Endothelial cell of umbilical vein (primary cell): Measurements from ENCODE around the gene CDC5L. TPM values are rescaled to one million over a fixed set of nuclear protein-coding genes. Genes with fewer than 3 reads are reported as not detected.

ENCODE experiments used
- BruUV-seq: library from RNA; stranded (reverse); fragments of 400-500 nt; replicated peaks from 2 replicates; lab custom pipeline; 2021; lab: Mats Ljungman, UMichigan
- CTCF ChIA-PET: fragments of 300-600, 350-600 bp; sonication (Branson Sonifier 250); formaldehyde crosslinking; loops from one replicate; lab custom pipeline; 2021; ENCODE audit warnings: antibody characterized with exemption, inconsistent platforms; lab: Charles Lee
- POLR2A ChIA-PET: fragments of 300-600, 350-600 bp; sonication (Branson Sonifier 250); formaldehyde crosslinking; loops from one replicate; lab custom pipeline; 2021; ENCODE audit warnings: antibody characterized with exemption, inconsistent platforms; lab: Charles Lee
- DNase-seq: peaks from one replicate; pipeline ENCODE4 v3.0.0-alpha.2; 2011; ENCODE audit warnings: low read depth, low spot score
- FAIRE-seq: peaks from 2 replicates; lab custom pipeline; 2011; peaks lifted over from hg19 to GRCh38; lab: Jason Lieb, UNC
- H2AFZ ChIP-seq: 2 replicates; pipeline ENCODE4 v1.6.0; 2012; ENCODE audit warnings: low read depth, low read length, control low read depth, inconsistent platforms
- H3K27ac ChIP-seq: 2 replicates; pipeline ENCODE4 v1.5.1; 2011; ENCODE audit warnings: low read depth, mild to moderate bottlenecking, control low read depth, low read length, moderate library complexity; ENCODE audit not compliant: insufficient read depth
- H3K27me3 ChIP-seq, 2 experiments: 2 replicates each; pipeline versions ENCODE4 v1.6.0 to v1.6.1; 2011; ENCODE audit warnings: low read length in 2 of 2, mixed read lengths in 1 of 2; ENCODE audit not compliant: control insufficient read depth in 2 of 2, insufficient read depth in 2 of 2
- H3K36me3 ChIP-seq, 2 experiments: 2 replicates in 1 of 2; 3 replicates in 1 of 2; pipeline ENCODE4 v1.5.1; 2011; ENCODE audit warnings: low read length in 2 of 2, mild to moderate bottlenecking in 1 of 2, moderate library complexity in 1 of 2; ENCODE audit not compliant: control insufficient read depth in 2 of 2, insufficient read depth in 2 of 2; ENCODE audit errors: extremely low read depth in 1 of 2
- H3K4me1 ChIP-seq: 3 replicates; pipeline ENCODE4 v1.5.1; 2011; ENCODE audit warnings: mild to moderate bottlenecking, low read length; ENCODE audit not compliant: control insufficient read depth, insufficient read depth; ENCODE audit errors: extremely low read depth
- H3K4me2 ChIP-seq: 2 replicates; pipeline ENCODE4 v1.6.1; 2011; ENCODE audit warnings: low read length, control low read depth, mixed read lengths; ENCODE audit not compliant: insufficient read depth
- H3K4me3 ChIP-seq, 3 experiments: fragments of 200-600 bp in 1 of 3; sonication (generic), shearing (Covaris generic) in 1 of 3; replicated peaks in 1 of 3; 2 replicates each; pipeline ENCODE4 v1.5.1; 2011 to 2016; ENCODE audit warnings: control low read depth in 3 of 3, low read length in 3 of 3, mild to moderate bottlenecking in 2 of 3, inconsistent platforms in 1 of 3, low read depth in 1 of 3, moderate library complexity in 1 of 3; ENCODE audit not compliant: insufficient read depth in 1 of 3
- H3K79me2 ChIP-seq: 2 replicates; pipeline ENCODE4 v1.6.0; 2012; ENCODE audit warnings: low read length, inconsistent platforms; ENCODE audit not compliant: control insufficient read depth, insufficient read depth
- H3K9ac ChIP-seq: replicated peaks from 2 replicates; pipeline ENCODE3; 2011; ENCODE audit warnings: low read length, control low read depth; ENCODE audit not compliant: insufficient read depth; ENCODE audit errors: extremely low read depth
- H3K9me1 ChIP-seq: replicated peaks from 3 replicates; pipeline ENCODE4 v1.6.0; 2011; ENCODE audit warnings: mild to moderate bottlenecking, low read length; ENCODE audit not compliant: control insufficient read depth, insufficient read depth; ENCODE audit errors: extremely low read depth
- H3K9me3 ChIP-seq: replicated peaks from 2 replicates; pipeline ENCODE4 v1.5.1; 2012; ENCODE audit warnings: low read length, inconsistent platforms; ENCODE audit not compliant: control insufficient read depth, insufficient read depth
- H4K20me1 ChIP-seq: replicated peaks from 2 replicates; pipeline ENCODE3; 2011; ENCODE audit warnings: mild to moderate bottlenecking, low read length; ENCODE audit not compliant: control insufficient read depth, insufficient read depth; ENCODE audit errors: extremely low read depth
- CTCF ChIP-seq, 2 donors: IDR thresholded peaks; 1 replicate in 1 of 2; 2 replicates in 1 of 2; pipeline ENCODE4 v1.5.1; 2011; ENCODE audit warnings: low read length in 2 of 2, mild to moderate bottlenecking in 2 of 2, moderate library complexity in 2 of 2, control low read depth in 1 of 2, inconsistent platforms in 1 of 2, low read depth in 1 of 2; ENCODE audit not compliant: insufficient read depth in 1 of 2; ENCODE audit errors: extremely low read depth in 1 of 2
- FOS ChIP-seq: IDR thresholded peaks from 2 replicates; pipeline ENCODE4 v1.6.1; 2011; ENCODE audit warnings: mild to moderate bottlenecking, low read length, moderate library complexity, borderline replicate concordance; ENCODE audit not compliant: insufficient read depth
- GATA2 ChIP-seq: IDR thresholded peaks from 2 replicates; pipeline ENCODE4 v1.7.0; 2011; ENCODE audit warnings: low read depth, mild to moderate bottlenecking, moderate library complexity, mixed read lengths, low read length; ENCODE audit not compliant: insufficient read length, insufficient read depth
- JUN ChIP-seq: IDR thresholded peaks from 2 replicates; pipeline ENCODE4 v1.6.1; 2011; ENCODE audit warnings: borderline replicate concordance, low read depth; ENCODE audit not compliant: insufficient read length, insufficient read depth
- MYC ChIP-seq: IDR thresholded peaks from one replicate; pipeline ENCODE4 v1.6.1; 2011; ENCODE audit warnings: mild to moderate bottlenecking, low read depth, low read length
- dilution Hi-C: fragments of 300-500 bp; cut with MboI; formaldehyde crosslinking; loops from one replicate; pipeline ENCODE4 v1.15.0; 2019; ENCODE audit warnings: low sequenced_read_pairs; ENCODE audit not compliant: extremely low pct_ligation_motif_present
- intact Hi-C: fragments of 100-400 bp; cut with micrococcal nuclease; formaldehyde crosslinking; loops from one replicate; pipeline ENCODE4 v1.10.0; 2022
- polyA plus RNA-seq, 4 experiments: library from polyadenylated mRNA; depleted of rRNA in 3 of 4; stranded (reverse) in 3 of 4; unstranded in 1 of 4; fragments of >200 nt; gene quantifications; 2 replicates each; pipeline versions ENCODE4 v1.2.1 to v1.2.3, GENCODE V29; 2011 to 2012; ENCODE audit warnings: missing spikeins in 1 of 4
- total RNA-seq: library from RNA; stranded (reverse); gene quantifications from 2 replicates; pipeline ENCODE4 v1.2.3, GENCODE V29; 2021

Gene CDC5L
- total and polyA plus RNA-seq, 2 donors (not counting 3 experiments of a cell fraction or from before 2014, with no cell fraction given), result 6.9 to 24.6 TPM

GRCh38 chr6:44456070-44456965, 68.8 kb downstream of the CDC5L start:
- peak overlapping the region; percentile 40 for H3K9ac ChIP-seq

More at GRCh38 chr6:44456070-44456965, 68.8 kb downstream of the CDC5L start:
- Histone ChIP-seq H3K27ac (peak overlapping the region; percentile 8), H3K4me3 (peak overlapping the region in 2 of 3 experiments; percentile 19 to 50), H2AFZ (peak overlapping the region; percentile 60), H3K9me1 (no peaks in the 10 kb centered on the region), H3K9me3 (no peaks in the 10 kb centered on the region), H3K4me2 (peak overlapping the region; percentile 88), H3K79me2 (no peaks in the 10 kb centered on the region), H4K20me1 (no peaks in the 10 kb centered on the region), H3K4me1 (peaks cover 23% of the 10 kb centered on the region), H3K27me3 (peaks cover 0 to 3% of the 10 kb centered on the region in 2 experiments), H3K36me3 (peaks cover 0 to 2% of the 10 kb centered on the region in 2 experiments)
- FAIRE-seq, result peak; percentile 78
- dilution Hi-C loops (no loop called here), intact Hi-C loops (loop anchor here (1.0 kb wide), 2 partner anchors 25 to 188 kb away; no protein-coding TSS in a partner anchor)
- TF ChIP-seq MYC (no peak), CTCF (IDR thresholded peaks at IDR 0.05; ENCODE audit: extremely low read depth in 1 of 2, insufficient read depth in 1 of 2, low read depth in 1 of 2, low read length in 2 of 2) (peak; percentile 74 to 81), GATA2 (no peak), FOS (peak; percentile 65), JUN (peak; percentile 6)
- POLR2A ChIA-PET, result interaction anchor here (0.6 kb wide), 1 partner anchor 856 kb away, joined by 3 read pairs; no protein-coding TSS in a partner anchor
- CTCF ChIA-PET, result interaction anchor here (0.6 to 9.0 kb wide), 10 partner anchors 10 to 1258 kb away, joined by 3 to 110 read pairs (median 8); no protein-coding TSS in a partner anchor
- peak; percentile 63 for DNase-seq
- no TSS peak for BruUV-seq
